Thoracic aorta endothelial cell (primary cell): ENCODE data around the gene FAM199X. TPM values are rescaled to one million over a fixed set of nuclear protein-coding genes. Genes with fewer than 3 reads are reported as not detected.

Source experiments
- total RNA-seq: library from RNA; depleted of rRNA; stranded (reverse); fragments of >200 nt; gene quantifications from 2 replicates; pipeline ENCODE4 v1.2.3, GENCODE V29; 2012

The FAM199X gene
- 44.7 and 44.8 TPM in 2 replicates for total RNA-seq

GRCh38 chrX:104165894-104166734, at the start of gene FAM199X:
TSS of gene FAM199X (plus strand) at chrX:104166453. CDS start at chrX:104166786, 333 bp downstream.

GRCh38 chrX:104156630-104157529, 9.4 kb upstream of the FAM199X start, which contains the start of gene SLC25A53:
TSS of gene SLC25A53 (minus strand) at chrX:104157009. CDS start at chrX:104105257, 51,752 bp downstream.

Other genes with a start within 250 kb of the FAM199X start
- gene TMSB15B, start 203.8 kb upstream of the FAM199X start, total RNA-seq: 7.4 and 10.1 TPM in 2 replicates
- not detected in 2 replicates for gene H2BW1, start 152.7 kb upstream of the FAM199X start, total RNA-seq
- not detected in 2 replicates for gene H2BW2, start 126.5 kb upstream of the FAM199X start, total RNA-seq
- 6.4 and 7.3 TPM in 2 replicates for gene TMSB15C, start 90.2 kb upstream of the FAM199X start, total RNA-seq
- 1.7 and 2.3 TPM in 2 replicates for gene ZCCHC18, start 53.9 kb upstream of the FAM199X start, total RNA-seq
- 7.7 and 9.0 TPM in 2 replicates for gene SLC25A53, start 9.4 kb upstream of the FAM199X start, total RNA-seq
- gene ESX1, start 88.5 kb downstream of the FAM199X start, total RNA-seq: not detected in 2 replicates